GM23248 (cell line): ENCODE measurements around the gene FNDC3B.

Experiments
- EZH2 ChIP-seq: fragments of 200-600 bp; sonication (generic); IDR thresholded peaks from 2 replicates; pipeline ENCODE4 v1.6.1; 2018; ENCODE audit warnings: antibody characterized with exemption, mild to moderate bottlenecking; ENCODE audit not compliant: insufficient read depth, poor library complexity, severe bottlenecking
- EZH2phosphoT487 ChIP-seq: fragments of 200-600 bp; sonication (generic); IDR thresholded peaks from 2 replicates; pipeline ENCODE4 v1.6.1; 2018; ENCODE audit warnings: antibody characterized with exemption, moderate library complexity, mild to moderate bottlenecking, low read depth; ENCODE audit not compliant: insufficient read depth

DNA sequence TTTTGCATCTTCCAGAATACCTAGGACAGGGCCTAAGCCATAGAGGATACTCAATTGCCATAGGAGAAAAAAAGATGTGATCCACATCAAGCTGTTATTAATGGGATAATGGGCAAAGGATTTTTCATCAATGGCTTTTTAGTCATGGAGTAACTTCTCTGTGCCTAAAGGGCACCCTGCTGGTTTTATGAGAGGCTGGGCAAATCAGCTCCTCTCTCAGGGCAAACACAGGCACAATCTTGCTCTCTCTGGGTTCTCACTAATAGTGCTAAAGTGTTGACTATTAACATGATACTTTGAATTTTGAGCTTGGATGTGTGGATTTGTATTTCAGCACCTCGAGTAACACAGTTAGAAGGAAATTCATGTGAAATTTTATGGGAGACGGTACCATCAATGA is 341.3 kb downstream of the FNDC3B start:
- TF ChIP-seq EZH2: no peak
- TF ChIP-seq EZH2phosphoT487: no peak
